Activated CD4-positive, alpha-beta memory T cell treated with anti-CD3 and anti-CD28 coated beads for 36 hours (primary cell): ENCODE results near the gene FAM78B. TPM values are rescaled to one million over a fixed set of nuclear protein-coding genes. Genes with fewer than 3 reads are reported as not detected.

ENCODE experiments used
- CTCF ChIA-PET: fragments of 350-600 bp; sonication (Branson Sonifier 250); formaldehyde crosslinking; loops from one replicate; lab custom pipeline; 2021; ENCODE audit warnings: antibody characterized with exemption, inconsistent platforms; lab: Charles Lee
- POLR2A ChIA-PET: fragments of 350-600 bp; sonication (Branson Sonifier 250); formaldehyde crosslinking; loops from one replicate; lab custom pipeline; 2021; ENCODE audit warnings: antibody characterized with exemption; lab: Charles Lee
- DNase-seq: peaks from one replicate; pipeline ENCODE4 v3.0.0-alpha.2; 2020
- H3K27ac Mint-ChIP-seq: one replicate; pipeline ENCODE4 v1.8.0; 2021; ENCODE audit warnings: mixed read lengths
- H3K27me3 Mint-ChIP-seq: one replicate; pipeline ENCODE4 v1.8.0; 2021; ENCODE audit warnings: mixed read lengths
- H3K36me3 Mint-ChIP-seq: one replicate; pipeline ENCODE4 v1.8.0; 2021; ENCODE audit warnings: mixed read lengths
- H3K4me1 Mint-ChIP-seq: one replicate; pipeline ENCODE4 v1.8.0; 2021; ENCODE audit warnings: low read depth, mixed read lengths
- H3K4me3 Mint-ChIP-seq: one replicate; pipeline ENCODE4 v1.8.0; 2021; ENCODE audit warnings: mild to moderate bottlenecking, mixed read lengths
- H3K9me3 Mint-ChIP-seq: one replicate; pipeline ENCODE4 v1.8.0; 2021; ENCODE audit warnings: mixed read lengths
- intact Hi-C: fragments of 100-400 bp; cut with micrococcal nuclease; formaldehyde crosslinking; loops from one replicate; pipeline ENCODE4 v1.15.1; 2023
- total RNA-seq, 2 experiments: library from RNA; stranded (reverse); gene quantifications; one replicate each; pipeline ENCODE4 v1.2.3, GENCODE V29; 2021

The FAM78B gene
- total RNA-seq, 2 experiments from 2014 or later: 0.24 to 0.27 TPM

GRCh38 chr1:166159656-166160055 is 7.1 kb downstream of the FAM78B start:
- ChIA-PET CTCF (no interaction called here), POLR2A (no interaction called here)
- Mint-ChIP-seq H3K36me3 (no peaks in the 10 kb centered on the region), H3K9me3 (no peaks in the 10 kb centered on the region), H3K27me3 (peaks cover 13% of the 10 kb centered on the region), H3K4me3 (no peak overlapping the region), H3K27ac (no peak overlapping the region), H3K4me1 (no peaks in the 10 kb centered on the region)
- intact Hi-C loops: no loop called here
- no peak for DNase-seq

DNA sequence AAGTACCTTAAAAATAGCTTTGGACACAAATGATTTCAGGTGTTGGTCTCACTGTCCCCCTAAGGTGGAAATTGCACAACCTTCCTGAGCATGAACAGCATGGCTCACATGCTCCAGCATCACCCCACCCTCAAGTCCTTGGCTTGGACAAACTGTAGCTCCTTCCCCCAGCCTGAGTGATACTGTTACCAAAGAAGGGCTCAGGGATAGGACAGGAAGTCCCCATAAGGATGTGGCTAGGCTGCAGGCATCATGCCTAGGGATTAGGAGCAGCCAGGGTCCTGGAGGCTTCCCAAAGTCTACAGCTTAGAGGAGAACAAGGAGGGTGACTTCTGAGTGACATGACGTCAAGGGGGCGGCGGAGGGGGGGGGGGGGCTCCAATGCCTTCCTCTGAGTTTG is 10.1 kb downstream of the FAM78B start:
- H3K27me3 Mint-ChIP-seq: peaks cover 5% of the 10 kb centered on the region
- intact Hi-C loops: no loop called here
- DNase-seq: no peak
- no peak overlapping the region for H3K4me3 Mint-ChIP-seq
- POLR2A ChIA-PET: no interaction called here
- no peaks in the 10 kb centered on the region for H3K36me3 Mint-ChIP-seq
- no peaks in the 10 kb centered on the region for H3K4me1 Mint-ChIP-seq
- H3K9me3 Mint-ChIP-seq: no peaks in the 10 kb centered on the region
- CTCF ChIA-PET: interaction anchor here (0.6 kb wide), 1 partner anchor 729 kb away, joined by 3 read pairs; no protein-coding TSS in a partner anchor
- no peak overlapping the region for H3K27ac Mint-ChIP-seq

- H3K27me3 Mint-ChIP-seq: peaks cover 1% of the 10 kb centered on the region
- ChIA-PET POLR2A (no interaction called here), CTCF (no interaction called here)
- no peak overlapping the region for H3K4me3 Mint-ChIP-seq
- no peaks in the 10 kb centered on the region for H3K36me3 Mint-ChIP-seq
- no peaks in the 10 kb centered on the region for H3K4me1 Mint-ChIP-seq
- intact Hi-C loops: no loop called here
- no peaks in the 10 kb centered on the region for H3K9me3 Mint-ChIP-seq
- no peak overlapping the region for H3K27ac Mint-ChIP-seq
- no peak for DNase-seq
Observed at GRCh38 chr1:166155108-166155507, 11.7 kb downstream of the FAM78B start.

DNA sequence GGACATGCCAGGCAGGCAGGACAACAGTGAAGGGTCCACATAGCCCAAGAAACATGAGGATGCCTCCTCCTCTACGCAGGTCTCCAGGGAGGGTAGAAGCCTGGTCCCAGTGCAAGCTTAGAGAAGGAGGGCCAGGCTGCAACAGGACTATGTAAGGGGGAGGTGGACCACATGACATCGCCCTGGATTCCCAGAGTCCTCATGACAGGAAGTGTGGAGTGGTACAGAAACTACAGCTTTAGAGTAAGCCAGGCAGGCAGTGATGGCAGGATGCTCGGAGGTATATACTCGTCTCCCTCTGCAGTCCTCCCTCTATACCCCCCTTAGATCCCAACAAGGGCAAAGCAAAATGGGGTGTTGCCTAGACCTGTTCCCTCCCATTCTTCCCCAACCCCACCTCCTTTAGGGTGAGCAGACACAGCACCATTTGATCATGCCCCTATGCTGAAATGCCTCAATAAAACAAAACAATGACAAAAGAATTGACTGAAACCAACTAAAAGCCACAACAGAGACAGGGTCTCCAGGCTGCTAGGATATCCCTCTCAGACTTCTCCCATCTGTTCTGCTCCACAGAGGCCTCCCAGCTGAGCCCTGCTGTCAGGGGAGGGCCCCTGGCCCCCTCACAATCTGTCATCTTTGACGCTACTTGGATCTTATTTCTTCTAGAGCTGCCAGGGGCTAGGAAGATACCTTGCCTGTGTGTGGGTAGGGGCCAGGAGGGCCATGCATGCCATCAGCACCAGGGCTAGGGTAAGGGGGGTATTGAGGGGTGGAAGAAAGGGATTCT is 13.1 kb downstream of the FAM78B start:
- Mint-ChIP-seq H3K27ac (no peak overlapping the region), H3K27me3 (peaks cover 1% of the 10 kb centered on the region), H3K4me3 (no peak overlapping the region), H3K36me3 (no peaks in the 10 kb centered on the region), H3K9me3 (no peaks in the 10 kb centered on the region), H3K4me1 (no peaks in the 10 kb centered on the region)
- intact Hi-C loops: no loop called here
- ChIA-PET POLR2A (no interaction called here), CTCF (no interaction called here)
- no peak for DNase-seq

DNA sequence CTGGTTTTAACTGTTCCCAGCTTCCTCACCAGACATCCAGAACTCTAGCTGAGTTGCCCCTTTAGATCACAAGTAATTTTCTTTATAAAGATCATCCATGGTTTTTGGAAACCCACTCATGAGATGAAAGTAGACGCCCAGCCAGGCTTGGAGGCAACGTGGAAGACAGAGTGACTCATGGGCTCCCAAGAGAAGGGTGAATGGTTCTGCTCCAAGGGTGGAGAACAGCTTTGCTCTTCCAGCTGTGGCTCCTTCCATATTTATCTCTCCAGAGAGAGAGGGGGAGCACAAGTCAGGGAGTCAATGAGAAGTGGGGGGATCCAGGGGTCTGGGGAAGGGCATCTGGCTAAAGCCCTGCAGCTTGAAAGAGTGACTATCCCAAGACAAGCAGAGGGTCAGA is 13.8 kb downstream of the FAM78B start:
- Mint-ChIP-seq H3K27me3 (peaks cover 1% of the 10 kb centered on the region), H3K27ac (no peak overlapping the region), H3K36me3 (no peaks in the 10 kb centered on the region), H3K4me1 (no peaks in the 10 kb centered on the region), H3K9me3 (no peaks in the 10 kb centered on the region), H3K4me3 (no peak overlapping the region)
- no peak for DNase-seq
- CTCF ChIA-PET: interaction anchor here (0.7 kb wide), 1 partner anchor 552 kb away, joined by 3 read pairs; no protein-coding TSS in a partner anchor
- POLR2A ChIA-PET: no interaction called here
- intact Hi-C loops: no loop called here

- POLR2A ChIA-PET: no interaction called here
- CTCF ChIA-PET: no interaction called here
- intact Hi-C loops: no loop called here
- H3K9me3 Mint-ChIP-seq: no peaks in the 10 kb centered on the region
- no peaks in the 10 kb centered on the region for H3K36me3 Mint-ChIP-seq
- H3K27me3 Mint-ChIP-seq: peaks cover 1% of the 10 kb centered on the region
- no peak overlapping the region for H3K27ac Mint-ChIP-seq
- DNase-seq: no peak
- no peak overlapping the region for H3K4me3 Mint-ChIP-seq
- H3K4me1 Mint-ChIP-seq: no peaks in the 10 kb centered on the region
Observed at GRCh38 chr1:166151804-166152203, 15.0 kb downstream of the FAM78B start.

- no peak overlapping the region for H3K4me3 Mint-ChIP-seq
- no peaks in the 10 kb centered on the region for H3K27me3 Mint-ChIP-seq
- H3K9me3 Mint-ChIP-seq: no peaks in the 10 kb centered on the region
- H3K36me3 Mint-ChIP-seq: no peaks in the 10 kb centered on the region
- intact Hi-C loops: no loop called here
- ChIA-PET CTCF (interaction anchor here (0.7 kb wide), 1 partner anchor 10 kb away, joined by 3 read pairs; no protein-coding TSS in a partner anchor), POLR2A (no interaction called here)
- H3K4me1 Mint-ChIP-seq: no peaks in the 10 kb centered on the region
- no peak for DNase-seq
- no peak overlapping the region for H3K27ac Mint-ChIP-seq
Observed at GRCh38 chr1:166145499-166145898, 21.3 kb downstream of the FAM78B start.

DNA sequence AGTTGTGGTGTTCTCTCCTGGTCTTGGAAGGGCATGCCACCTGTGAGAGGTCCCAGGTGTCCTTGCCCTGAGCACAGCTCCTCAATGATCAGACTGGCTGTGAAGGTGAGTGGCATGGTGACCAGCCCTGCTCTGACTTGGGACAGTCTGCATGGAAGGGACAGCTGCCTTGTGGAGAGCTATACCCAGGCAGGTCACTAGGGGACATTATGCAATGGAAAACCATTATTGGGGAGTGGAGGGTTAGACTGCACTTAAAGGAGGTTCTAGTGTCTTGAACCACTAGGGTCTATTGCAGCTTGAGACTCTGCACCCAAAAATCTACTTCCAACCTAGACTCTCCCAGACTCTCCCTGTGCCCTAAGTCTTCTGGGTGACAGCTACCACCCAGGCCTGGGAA is 24.8 kb downstream of the FAM78B start:
- Mint-ChIP-seq H3K27ac (no peak overlapping the region), H3K4me3 (no peak overlapping the region), H3K4me1 (no peaks in the 10 kb centered on the region), H3K36me3 (no peaks in the 10 kb centered on the region), H3K9me3 (no peaks in the 10 kb centered on the region), H3K27me3 (peaks cover 4% of the 10 kb centered on the region)
- intact Hi-C loops: no loop called here
- DNase-seq: no peak
- ChIA-PET POLR2A (no interaction called here), CTCF (no interaction called here)

- intact Hi-C loops: no loop called here
- DNase-seq: no peak
- H3K27ac Mint-ChIP-seq: no peak overlapping the region
- no peak overlapping the region for H3K4me3 Mint-ChIP-seq
- H3K27me3 Mint-ChIP-seq: peaks cover 6% of the 10 kb centered on the region
- ChIA-PET CTCF (no interaction called here), POLR2A (no interaction called here)
- H3K9me3 Mint-ChIP-seq: no peaks in the 10 kb centered on the region
- H3K36me3 Mint-ChIP-seq: no peaks in the 10 kb centered on the region
- H3K4me1 Mint-ChIP-seq: no peaks in the 10 kb centered on the region
Observed at GRCh38 chr1:166140251-166140650, 26.6 kb downstream of the FAM78B start.

GRCh38 chr1:166139735-166140134 is 27.1 kb downstream of the FAM78B start:
- no peaks in the 10 kb centered on the region for H3K36me3 Mint-ChIP-seq
- POLR2A ChIA-PET: no interaction called here
- no peaks in the 10 kb centered on the region for H3K9me3 Mint-ChIP-seq
- no peak for DNase-seq
- no peaks in the 10 kb centered on the region for H3K4me1 Mint-ChIP-seq
- CTCF ChIA-PET: no interaction called here
- H3K27ac Mint-ChIP-seq: no peak overlapping the region
- H3K4me3 Mint-ChIP-seq: no peak overlapping the region
- intact Hi-C loops: no loop called here
- peaks cover 6% of the 10 kb centered on the region for H3K27me3 Mint-ChIP-seq

DNA sequence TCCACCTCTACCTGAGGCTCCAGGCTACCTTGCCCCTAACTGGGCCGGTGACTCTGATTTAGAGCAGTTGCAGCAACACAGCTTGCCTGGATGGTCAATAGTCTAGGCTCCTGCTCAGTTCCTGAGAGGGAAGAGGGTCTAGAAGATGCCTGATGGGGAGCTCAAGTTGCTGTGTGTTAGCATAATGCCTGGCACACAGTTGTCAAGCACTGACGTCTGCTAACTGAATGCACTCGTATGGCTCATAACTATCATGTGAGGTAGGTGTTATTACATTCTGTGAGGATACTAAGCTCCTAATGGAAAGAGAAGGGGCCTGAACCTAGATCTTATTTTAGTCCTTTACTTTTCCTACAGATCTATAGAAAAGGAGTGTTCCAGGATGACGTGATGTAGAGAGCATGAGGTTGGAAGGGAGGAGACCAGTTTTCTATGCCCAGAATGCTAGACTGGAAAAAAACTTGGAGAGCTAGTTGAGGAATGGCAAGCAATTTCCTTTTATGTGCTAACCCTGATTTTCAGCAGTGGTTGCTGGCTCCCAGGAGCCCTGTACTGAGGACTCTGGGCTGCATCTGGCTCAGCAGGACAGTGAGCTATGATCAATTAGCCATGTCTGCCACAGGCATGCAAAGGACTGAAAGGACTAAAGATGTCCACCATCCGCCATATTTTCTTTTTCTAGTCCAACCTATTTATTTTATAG is 30.0 kb downstream of the FAM78B start:
- Mint-ChIP-seq H3K4me3 (no peak overlapping the region), H3K9me3 (peaks cover 3% of the 10 kb centered on the region), H3K27ac (no peak overlapping the region), H3K27me3 (peaks cover 6% of the 10 kb centered on the region), H3K4me1 (no peaks in the 10 kb centered on the region), H3K36me3 (no peaks in the 10 kb centered on the region)
- POLR2A ChIA-PET: no interaction called here
- no peak for DNase-seq
- CTCF ChIA-PET: no interaction called here
- intact Hi-C loops: no loop called here

DNA sequence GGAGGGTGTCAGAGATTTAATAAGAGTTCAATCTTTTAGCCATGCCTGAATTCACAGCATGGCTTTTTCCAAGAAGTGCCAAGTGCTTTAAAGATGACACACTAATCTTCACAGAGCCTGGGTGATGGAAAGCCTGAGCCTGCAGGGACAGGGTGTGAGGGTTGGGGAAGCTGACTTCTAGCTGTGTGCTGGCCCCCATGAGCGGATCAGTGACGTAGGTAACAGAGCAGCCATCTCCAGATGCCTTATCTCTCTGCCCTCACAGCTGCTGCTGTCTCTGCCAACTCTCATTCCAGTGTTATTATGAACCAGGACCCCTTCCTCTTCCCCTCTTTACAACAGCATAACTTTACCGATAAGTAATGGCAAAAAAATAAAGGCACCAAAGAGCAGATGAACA is 30.6 kb downstream of the FAM78B start:
- peaks cover 6% of the 10 kb centered on the region for H3K27me3 Mint-ChIP-seq
- intact Hi-C loops: no loop called here
- peaks cover 3% of the 10 kb centered on the region for H3K9me3 Mint-ChIP-seq
- ChIA-PET CTCF (no interaction called here), POLR2A (no interaction called here)
- no peak for DNase-seq
- H3K4me3 Mint-ChIP-seq: no peak overlapping the region
- no peaks in the 10 kb centered on the region for H3K36me3 Mint-ChIP-seq
- H3K4me1 Mint-ChIP-seq: no peaks in the 10 kb centered on the region
- H3K27ac Mint-ChIP-seq: no peak overlapping the region
